Left lung (tissue), 10 donors: ENCODE measurements around the gene YPEL3. TPM values are rescaled to one million over a fixed set of nuclear protein-coding genes. Genes with fewer than 3 reads are reported as not detected.

Experiments
- ATAC-seq: fragments of 200-7000 bp; cut with Tn5 transposase; one replicate; pipeline ENCODE4 v1.9.1; 2020; ENCODE audit warnings: moderate library complexity
- DNase-seq, 4 donors: peaks; one replicate each; pipeline ENCODE4 v3.0.0-alpha.2; 2013 to 2020
- H3K27ac ChIP-seq, 2 donors: fragments of 200-600 bp; sonication (generic) in 1 of 2; one replicate each; pipeline versions ENCODE4 v1.5.0 to v1.8.0; 2020 to 2021
- H3K27me3 ChIP-seq, 2 donors: fragments of 200-600 bp; sonication (generic) in 1 of 2; one replicate each; pipeline versions ENCODE4 v1.5.0 to v1.8.0; 2020 to 2021
- H3K36me3 ChIP-seq, 2 donors: fragments of 200-600 bp; sonication (generic) in 1 of 2; one replicate each; pipeline versions ENCODE4 v1.5.0 to v1.8.0; 2020 to 2021
- H3K4me1 ChIP-seq, 2 donors: fragments of 200-600 bp; one replicate each; pipeline ENCODE4 v1.8.0; 2021
- H3K4me3 ChIP-seq, 2 donors: fragments of 200-600 bp; sonication (generic) in 1 of 2; one replicate each; pipeline versions ENCODE4 v1.5.0 to v1.8.0; 2020 to 2021; ENCODE audit warnings: mild to moderate bottlenecking in 1 of 2
- H3K9me3 ChIP-seq, 2 donors: fragments of 200-600 bp; sonication (generic) in 1 of 2; one replicate each; pipeline versions ENCODE4 v1.5.0 to v1.8.0; 2020 to 2021
- intact Hi-C, 2 donors: fragments of 100-400 bp; cut with DNase I; formaldehyde crosslinking; loops; one replicate each; pipeline versions ENCODE4 v1.11.2 to v1.14.2; 2022
- polyA plus RNA-seq, 6 donors: library from polyadenylated mRNA; unstranded; fragments of 120-200 nt; gene quantifications; one replicate each; pipeline ENCODE4 v1.2.1, GENCODE V29; 2013; ENCODE audit not compliant: insufficient read length in 6 of 6
- total RNA-seq, 2 donors: library from RNA; stranded (reverse); fragmentation: NEBNext Ultra II Directional; extraction: Animal tissue kit (Norgen Biotek cat#: 25700); gene quantifications; one replicate each; pipeline ENCODE4 v1.2.1, GENCODE V29; 2021
- TF ChIP-seq, protein P1 (sequence below), 2 donors: fragments of 200-600 bp; sonication (generic) in 1 of 2; IDR thresholded peaks; one replicate each; pipeline versions ENCODE4 v1.5.0 to v1.8.0; 2021; ENCODE audit warnings: antibody characterized with exemption in 2 of 2
- donor health status: DM: no; HTN: yes; CAD: no.
- donor health status: DM: no; HTN: no; CAD: no.

The YPEL3 gene
- total and polyA plus RNA-seq, 8 donors, result 48.8 to 79.5 (median 55.9) TPM

DNA sequence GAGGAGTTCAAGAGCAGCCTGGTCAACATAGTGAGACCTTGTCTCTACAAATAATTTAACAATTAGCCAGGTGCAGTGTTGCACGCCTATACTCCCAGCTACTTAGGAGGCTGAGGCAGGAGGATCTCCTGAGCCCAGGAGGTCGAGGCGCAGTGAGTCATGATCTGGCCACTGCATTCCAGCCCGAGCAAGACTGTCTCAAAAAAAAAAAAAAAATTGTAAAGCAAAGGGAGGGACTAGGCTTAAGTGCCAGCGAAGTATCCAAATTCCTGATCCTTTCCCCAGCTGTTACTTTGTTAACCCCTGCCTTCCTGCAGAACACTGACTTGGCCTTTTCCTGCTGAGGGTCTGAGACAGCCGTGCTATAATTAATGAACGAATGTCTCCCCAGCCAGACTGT, 14.6 kb upstream of the YPEL3 start:
- ATAC-seq, result no peak
- no peak overlapping the region for H3K4me3 ChIP-seq
- TF ChIP-seq, protein P1, sequence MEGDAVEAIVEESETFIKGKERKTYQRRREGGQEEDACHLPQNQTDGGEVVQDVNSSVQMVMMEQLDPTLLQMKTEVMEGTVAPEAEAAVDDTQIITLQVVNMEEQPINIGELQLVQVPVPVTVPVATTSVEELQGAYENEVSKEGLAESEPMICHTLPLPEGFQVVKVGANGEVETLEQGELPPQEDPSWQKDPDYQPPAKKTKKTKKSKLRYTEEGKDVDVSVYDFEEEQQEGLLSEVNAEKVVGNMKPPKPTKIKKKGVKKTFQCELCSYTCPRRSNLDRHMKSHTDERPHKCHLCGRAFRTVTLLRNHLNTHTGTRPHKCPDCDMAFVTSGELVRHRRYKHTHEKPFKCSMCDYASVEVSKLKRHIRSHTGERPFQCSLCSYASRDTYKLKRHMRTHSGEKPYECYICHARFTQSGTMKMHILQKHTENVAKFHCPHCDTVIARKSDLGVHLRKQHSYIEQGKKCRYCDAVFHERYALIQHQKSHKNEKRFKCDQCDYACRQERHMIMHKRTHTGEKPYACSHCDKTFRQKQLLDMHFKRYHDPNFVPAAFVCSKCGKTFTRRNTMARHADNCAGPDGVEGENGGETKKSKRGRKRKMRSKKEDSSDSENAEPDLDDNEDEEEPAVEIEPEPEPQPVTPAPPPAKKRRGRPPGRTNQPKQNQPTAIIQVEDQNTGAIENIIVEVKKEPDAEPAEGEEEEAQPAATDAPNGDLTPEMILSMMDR (IDR thresholded peaks at IDR 0.05), result no peak
- H3K27me3 ChIP-seq, result no peaks in the 10 kb centered on the region
- peaks cover 0 to 19% of the 10 kb centered on the region in 2 donors for H3K4me1 ChIP-seq
- intact Hi-C loops, result no loop called here
- H3K36me3 ChIP-seq, result peaks cover 0 to 92% of the 10 kb centered on the region in 2 donors
- no peak overlapping the region for H3K27ac ChIP-seq
- no peaks in the 10 kb centered on the region for H3K9me3 ChIP-seq
- DNase-seq, result no peak

DNA sequence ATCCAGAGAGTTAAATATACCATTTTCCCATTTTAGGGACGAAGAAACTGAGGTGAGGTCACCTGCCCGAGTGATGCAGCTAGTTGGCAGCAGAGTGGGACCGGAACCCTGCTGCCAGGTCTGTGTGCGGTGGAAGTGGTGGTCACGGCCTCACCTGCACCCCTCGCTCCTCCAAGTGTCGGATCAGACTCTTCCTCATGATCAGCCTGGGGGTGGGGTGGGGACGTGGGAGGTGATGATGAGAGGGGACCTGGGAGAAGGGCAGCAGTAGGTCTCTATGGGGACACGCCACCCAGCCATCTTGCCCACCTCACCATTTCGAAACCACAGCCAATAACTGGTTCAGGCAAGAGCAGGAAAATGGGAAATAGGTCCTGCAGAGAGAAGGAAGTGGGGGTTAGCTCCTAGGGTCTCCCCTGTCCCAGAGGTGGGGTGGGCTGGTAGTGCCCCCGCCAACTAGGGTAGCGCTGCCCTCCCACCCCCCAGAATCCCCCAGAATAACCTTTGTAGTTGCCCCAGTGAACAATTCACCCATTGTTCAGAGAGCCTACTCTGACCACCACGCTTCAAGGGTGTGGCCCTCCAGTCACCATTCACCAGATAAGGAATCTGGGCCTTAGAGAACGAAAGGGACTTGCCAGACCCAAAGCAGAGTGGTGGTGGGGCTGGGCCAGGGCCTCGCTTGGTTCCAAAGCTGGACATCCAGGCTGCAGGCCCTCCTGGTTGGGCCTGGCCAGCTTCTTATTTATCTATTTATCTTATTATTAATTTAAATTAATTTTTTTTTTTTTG, 12.2 kb upstream of the YPEL3 start:
- no peak for ATAC-seq
- Histone ChIP-seq H3K27ac (no peak overlapping the region), H3K36me3 (peaks cover 0 to 86% of the 10 kb centered on the region in 2 donors), H3K9me3 (no peaks in the 10 kb centered on the region), H3K27me3 (no peaks in the 10 kb centered on the region), H3K4me1 (peaks cover 0 to 4% of the 10 kb centered on the region in 2 donors), H3K4me3 (no peak overlapping the region)
- peak in 1 of 4 donors; percentile 51 for DNase-seq
- intact Hi-C loops, result no loop called here
- TF ChIP-seq, protein P1 (IDR thresholded peaks at IDR 0.05), result no peak

DNA sequence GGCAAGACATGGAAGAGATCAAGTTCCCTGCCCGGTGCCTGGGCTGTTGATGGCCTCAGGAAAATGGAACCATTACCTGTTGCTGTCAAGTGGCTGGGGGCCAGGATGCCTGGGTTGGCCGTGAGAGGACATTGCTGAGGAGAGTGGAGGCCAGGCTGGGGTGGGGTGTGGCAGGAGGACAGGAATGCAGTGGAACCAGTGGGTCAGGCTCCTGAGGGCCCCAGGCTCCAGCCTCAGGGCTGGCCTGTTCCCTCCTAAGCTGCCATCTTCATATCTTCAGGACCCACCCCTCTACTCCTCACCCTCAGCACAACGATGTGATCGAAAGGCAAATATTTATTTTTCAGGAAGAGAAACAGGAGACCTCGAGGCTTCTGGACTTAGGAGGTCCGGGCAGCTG, 8.5 kb upstream of the YPEL3 start:
- no peak overlapping the region for H3K4me3 ChIP-seq
- intact Hi-C loops, result no loop called here
- peak in 3 of 4 donors; percentile 49 to 81 (median 62) for DNase-seq
- peaks cover 0 to 54% of the 10 kb centered on the region in 2 donors for H3K36me3 ChIP-seq
- peaks cover 0 to 9% of the 10 kb centered on the region in 2 donors for H3K9me3 ChIP-seq
- peak; percentile 96 for ATAC-seq
- no peak overlapping the region for H3K27ac ChIP-seq
- no peaks in the 10 kb centered on the region for H3K4me1 ChIP-seq
- no peaks in the 10 kb centered on the region for H3K27me3 ChIP-seq
- TF ChIP-seq, protein P1 (IDR thresholded peaks at IDR 0.05), result no peak

DNA sequence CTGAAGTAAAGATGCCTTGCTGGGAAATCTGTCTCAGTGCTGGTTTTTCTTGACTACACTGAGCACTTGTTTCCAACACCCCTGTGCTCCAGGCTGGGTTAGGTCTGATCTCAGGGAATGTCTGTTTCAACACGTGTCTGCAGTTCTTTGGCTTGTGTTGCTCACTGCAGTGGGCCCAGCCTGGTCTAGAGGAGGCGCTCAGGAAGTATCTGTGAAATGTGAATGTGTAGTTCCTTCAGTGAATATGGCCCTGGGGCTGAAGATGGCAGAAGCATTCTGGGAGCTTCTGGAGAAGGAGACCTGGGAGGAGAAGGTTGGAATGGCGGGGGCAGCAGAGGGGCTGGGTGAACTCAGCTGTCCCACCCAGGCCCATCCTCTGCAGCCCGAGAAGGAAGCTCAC, 8.1 kb upstream of the YPEL3 start:
- peak; percentile 20 for ATAC-seq
- H3K36me3 ChIP-seq, result peaks cover 0 to 50% of the 10 kb centered on the region in 2 donors

More for the DNA sequence above, 8.1 kb upstream of the YPEL3 start:
- intact Hi-C loops, result no loop called here
- Histone ChIP-seq H3K4me3 (no peak overlapping the region), H3K27ac (no peak overlapping the region), H3K27me3 (no peaks in the 10 kb centered on the region), H3K4me1 (no peaks in the 10 kb centered on the region), H3K9me3 (peaks cover 0 to 13% of the 10 kb centered on the region in 2 donors)
- no peak for DNase-seq
- TF ChIP-seq, protein P1 (IDR thresholded peaks at IDR 0.05), result no peak
